ENCODE results near the gene PEX13. TPM values are rescaled to one million over a fixed set of nuclear protein-coding genes. Genes with fewer than 3 reads are reported as not detected.

PEX13 gene
- polyA plus RNA-seq, 3 donors: 4.1 to 5.7 (median 4.8) TPM

DNA sequence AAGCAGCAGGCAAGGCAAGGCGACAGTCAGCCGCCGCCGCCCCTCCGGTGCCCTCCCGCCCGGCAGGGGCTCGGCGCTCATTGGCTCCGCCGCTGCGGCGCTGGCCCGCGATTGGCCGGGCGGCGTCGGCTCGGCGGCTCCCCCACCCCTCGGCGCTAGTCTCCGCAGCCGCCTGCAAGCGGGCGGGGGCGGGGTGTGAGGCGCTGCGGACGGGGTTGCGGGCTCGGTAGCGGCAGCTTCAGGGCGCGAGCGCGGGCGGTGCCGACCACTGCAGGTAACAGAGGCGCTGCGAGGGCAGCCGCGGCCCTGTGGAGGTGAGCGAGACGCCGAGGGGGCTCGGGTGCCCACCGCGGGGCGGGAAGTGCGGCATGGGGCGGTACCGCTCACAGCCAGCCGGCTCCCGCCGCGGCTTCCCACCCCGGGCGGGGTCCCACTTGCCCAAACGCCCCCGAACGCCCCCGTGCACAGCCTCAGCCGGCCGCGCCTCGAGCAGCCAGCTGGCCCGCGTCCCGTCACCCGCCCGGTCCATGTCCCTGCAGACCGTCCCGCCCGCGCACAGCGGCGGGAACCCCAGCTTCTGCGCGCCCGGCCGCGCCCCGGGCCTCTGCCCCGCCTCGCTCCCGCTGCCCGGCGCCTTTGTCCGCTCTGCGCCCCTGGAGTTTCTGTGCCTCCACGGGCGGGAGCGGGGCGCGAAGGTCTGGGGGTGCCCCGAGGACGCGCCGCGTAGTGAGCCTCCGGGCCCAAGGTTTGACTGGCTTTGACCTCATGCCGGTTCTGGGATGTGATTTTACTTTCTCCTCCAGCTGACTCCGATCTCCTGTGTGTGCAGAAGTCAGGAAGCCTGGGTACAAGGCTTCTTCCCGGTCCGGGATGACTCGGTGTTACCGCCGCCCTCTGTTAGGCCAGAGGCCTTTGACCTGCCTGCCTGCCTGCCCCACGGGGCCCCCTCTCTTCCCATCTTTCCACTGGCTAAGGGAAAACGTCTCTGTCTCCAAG, 48.5 kb downstream of the PEX13 start, which contains the start of gene SANBR:
Gene SANBR (plus strand): TSS at position 158 of the 996 bp plus-strand sequence. CDS start 4,480 bp downstream, outside the sequence.
- no peaks in the 10 kb centered on the region for H3K27me3 ChIP-seq (ENCODE audit: control insufficient read depth in 2 of 2, insufficient read depth in 2 of 2, low read length in 2 of 2)
- intact Hi-C loops (cut with micrococcal nuclease): loop anchor here (2.0 to 5.0 kb wide), 3 partner anchors 49 to 111 kb away; partner anchors contain the start of genes PEX13 (in 1 of the 2) and PUS10 (in 1 of the 2)
- H3K27me3 Mint-ChIP-seq (ENCODE audit: low read depth in 3 of 3): peaks cover 0 to 2% (median 0%) of the 10 kb centered on the region in 3 donors
- H3K4me1 ChIP-seq (ENCODE audit: control insufficient read depth in 1 of 2, insufficient read depth in 2 of 2, low read length in 2 of 2): peaks cover 9 to 14% of the 10 kb centered on the region in 2 donors
- TF ChIP-seq, protein P1, sequence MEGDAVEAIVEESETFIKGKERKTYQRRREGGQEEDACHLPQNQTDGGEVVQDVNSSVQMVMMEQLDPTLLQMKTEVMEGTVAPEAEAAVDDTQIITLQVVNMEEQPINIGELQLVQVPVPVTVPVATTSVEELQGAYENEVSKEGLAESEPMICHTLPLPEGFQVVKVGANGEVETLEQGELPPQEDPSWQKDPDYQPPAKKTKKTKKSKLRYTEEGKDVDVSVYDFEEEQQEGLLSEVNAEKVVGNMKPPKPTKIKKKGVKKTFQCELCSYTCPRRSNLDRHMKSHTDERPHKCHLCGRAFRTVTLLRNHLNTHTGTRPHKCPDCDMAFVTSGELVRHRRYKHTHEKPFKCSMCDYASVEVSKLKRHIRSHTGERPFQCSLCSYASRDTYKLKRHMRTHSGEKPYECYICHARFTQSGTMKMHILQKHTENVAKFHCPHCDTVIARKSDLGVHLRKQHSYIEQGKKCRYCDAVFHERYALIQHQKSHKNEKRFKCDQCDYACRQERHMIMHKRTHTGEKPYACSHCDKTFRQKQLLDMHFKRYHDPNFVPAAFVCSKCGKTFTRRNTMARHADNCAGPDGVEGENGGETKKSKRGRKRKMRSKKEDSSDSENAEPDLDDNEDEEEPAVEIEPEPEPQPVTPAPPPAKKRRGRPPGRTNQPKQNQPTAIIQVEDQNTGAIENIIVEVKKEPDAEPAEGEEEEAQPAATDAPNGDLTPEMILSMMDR (IDR thresholded peaks at IDR 0.05): no peak
- H3K27ac Mint-ChIP-seq: peak within 1 kb of the TSS; percentile 75 to 89 (median 80)
- no peaks in the 10 kb centered on the region for H4K20me1 ChIP-seq (ENCODE audit: insufficient read depth, low read length)
- no peaks in the 10 kb centered on the region for H3K9me3 ChIP-seq (replicated peaks in 1 of 2; ENCODE audit: control insufficient read depth in 1 of 2, insufficient read depth in 1 of 2, low read length in 2 of 2)
- peak within 1 kb of the TSS; percentile 33 to 58 for H3K27ac ChIP-seq (ENCODE audit: low read depth in 1 of 2, low read length in 2 of 2)
- H3K9me3 Mint-ChIP-seq: peaks cover 0 to 1% (median 0%) of the 10 kb centered on the region in 7 donors
- H3K4me3 ChIP-seq (replicated peaks in 1 of 3; ENCODE audit: low read depth in 2 of 3, low read length in 3 of 3): peak within 1 kb of the TSS; percentile 57 to 97 (median 83)
- H3K4me1 Mint-ChIP-seq: peaks cover 18% of the 10 kb centered on the region
- H3K79me2 ChIP-seq (ENCODE audit: insufficient read depth, low read length): peaks cover 13% of the 10 kb centered on the region
- DNase-seq: peak; percentile 68 to 86 (median 83)
- peak within 1 kb of the TSS; percentile 91 for H2AFZ ChIP-seq (ENCODE audit: insufficient read depth, low read depth, low read length, poor library complexity, severe bottlenecking)
- peak within 1 kb of the TSS; percentile 88 to 97 for H3K4me3 Mint-ChIP-seq
- H3K9ac ChIP-seq (ENCODE audit: insufficient read depth, low read length, poor library complexity, severe bottlenecking): peak within 1 kb of the TSS; percentile 73
- H3K4me2 ChIP-seq (replicated peaks; ENCODE audit: extremely low read depth, low read length, poor library complexity, severe bottlenecking): peak within 1 kb of the TSS; percentile 74
- H3K36me3 Mint-ChIP-seq: peaks cover 12 to 14% of the 10 kb centered on the region in 2 donors
- under 1% methylated on average over 110 of the region's 112 CpGs for WGBS (ENCODE audit: insufficient coverage)
- H3K36me3 ChIP-seq (replicated peaks in 1 of 2; ENCODE audit: control insufficient read depth in 1 of 2, insufficient read depth in 2 of 2, low read length in 2 of 2): peaks cover 4 to 18% of the 10 kb centered on the region in 2 donors

DNA sequence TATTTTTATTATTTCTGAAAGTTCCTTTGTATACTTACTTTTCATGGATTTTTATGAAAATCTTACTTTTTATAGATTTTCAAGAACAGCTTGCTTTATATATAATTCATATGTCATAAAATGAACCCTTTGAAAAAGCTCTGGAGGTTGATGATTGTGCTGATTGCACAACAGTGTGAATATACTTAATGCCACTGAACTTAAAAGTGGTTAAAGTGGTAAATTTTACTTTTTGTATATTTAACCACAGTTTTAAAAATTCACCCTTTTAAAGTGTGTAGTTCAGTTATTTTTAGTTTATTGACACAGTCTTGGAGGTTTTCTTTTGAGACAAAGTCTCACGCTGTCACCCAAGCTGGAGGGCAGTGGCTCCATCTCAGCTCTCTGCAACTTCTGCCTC, 56.6 kb downstream of the PEX13 start:
- Histone ChIP-seq H3K4me2 (replicated peaks; ENCODE audit: extremely low read depth, low read length, poor library complexity, severe bottlenecking) (no peak overlapping the region), H2AFZ (ENCODE audit: insufficient read depth, low read depth, low read length, poor library complexity, severe bottlenecking) (no peak overlapping the region), H3K4me1 (ENCODE audit: control insufficient read depth in 1 of 2, insufficient read depth in 2 of 2, low read length in 2 of 2) (no peaks in the 10 kb centered on the region), H3K36me3 (replicated peaks in 1 of 2; ENCODE audit: control insufficient read depth in 1 of 2, insufficient read depth in 2 of 2, low read length in 2 of 2) (peaks cover 18 to 73% of the 10 kb centered on the region in 2 donors), H3K79me2 (ENCODE audit: insufficient read depth, low read length) (no peaks in the 10 kb centered on the region), H4K20me1 (ENCODE audit: insufficient read depth, low read length) (no peaks in the 10 kb centered on the region), H3K9me3 (replicated peaks in 1 of 2; ENCODE audit: control insufficient read depth in 1 of 2, insufficient read depth in 1 of 2, low read length in 2 of 2) (no peaks in the 10 kb centered on the region), H3K27ac (ENCODE audit: low read depth in 1 of 2, low read length in 2 of 2) (no peak overlapping the region), H3K4me3 (replicated peaks in 1 of 3; ENCODE audit: low read depth in 2 of 3, low read length in 3 of 3) (no peak overlapping the region), H3K9ac (ENCODE audit: insufficient read depth, low read length, poor library complexity, severe bottlenecking) (no peak overlapping the region), H3K27me3 (ENCODE audit: control insufficient read depth in 2 of 2, insufficient read depth in 2 of 2, low read length in 2 of 2) (no peaks in the 10 kb centered on the region)
- DNase-seq: no peak
- TF ChIP-seq, protein P1 (IDR thresholded peaks at IDR 0.05): no peak
- Mint-ChIP-seq H3K9me3 (no peaks in the 10 kb centered on the region), H3K4me1 (no peaks in the 10 kb centered on the region), H3K27ac (no peak overlapping the region), H3K36me3 (peaks cover 38 to 62% of the 10 kb centered on the region in 2 donors), H3K27me3 (ENCODE audit: low read depth in 3 of 3) (no peaks in the 10 kb centered on the region), H3K4me3 (no peak overlapping the region)
- WGBS (ENCODE audit: insufficient coverage): no CpG with 5 or more reads among the region's 1 CpG
- intact Hi-C loops (cut with micrococcal nuclease): no loop called here

Measured in CD14-positive monocyte (primary cell).